ENCODE data around the gene NOP16.

NOP16 gene

DNA sequence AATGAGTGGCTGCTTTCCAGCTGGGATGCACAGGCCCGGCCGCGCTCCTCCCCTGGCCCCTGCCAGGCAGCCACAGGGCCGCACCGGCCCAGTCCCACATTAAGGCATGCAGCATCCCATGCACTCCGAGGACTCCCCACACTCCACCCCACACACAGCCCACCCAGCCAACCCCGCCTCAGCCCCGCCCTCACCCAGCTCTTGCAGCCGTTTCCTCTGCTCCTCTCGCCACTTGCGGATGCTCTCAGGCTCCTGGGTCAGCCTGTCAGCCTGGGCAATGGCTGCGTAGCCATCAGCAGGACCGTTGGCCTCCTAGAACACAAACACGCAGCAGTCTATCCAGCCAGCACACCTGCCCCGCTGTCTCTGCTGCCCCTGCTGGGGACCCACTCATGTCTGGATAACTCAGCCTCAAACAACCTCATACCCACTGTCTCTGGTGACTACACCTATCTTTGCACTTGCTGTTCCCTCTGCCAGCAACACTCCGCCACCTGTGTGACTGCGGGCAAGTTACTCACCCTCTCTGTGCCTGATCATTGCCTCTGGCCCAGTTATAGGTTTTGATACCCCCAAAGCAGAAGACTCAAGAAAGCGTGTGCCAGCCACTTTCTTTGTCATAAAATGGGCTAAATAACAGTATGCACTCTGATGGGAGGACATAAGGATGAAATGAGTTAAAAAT lies 9.5 kb upstream of the NOP16 start:
- no peak for TF ChIP-seq ZBTB7A (IDR thresholded peaks at IDR 0.05; ENCODE audit: low read depth)

DNA sequence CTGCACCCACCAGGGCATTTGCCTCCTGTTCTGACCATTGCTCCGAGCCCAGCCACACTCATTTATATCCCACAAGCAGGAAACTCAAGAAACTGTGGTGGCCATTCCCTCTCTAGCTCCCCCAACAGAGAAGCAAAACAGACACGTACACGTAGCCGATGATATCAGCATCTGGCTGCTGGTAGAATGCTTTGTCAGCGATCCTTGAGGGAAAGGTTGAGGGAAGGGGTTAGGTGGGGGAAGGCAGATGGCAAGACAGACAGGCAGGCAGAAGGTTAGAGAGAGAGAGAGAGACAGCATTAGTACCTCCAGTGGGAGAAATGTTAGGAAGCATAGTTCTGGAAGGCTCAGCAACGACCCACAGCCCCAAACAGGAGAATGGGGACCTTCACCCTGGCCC lies 7.9 kb upstream of the NOP16 start:
- TF ChIP-seq CREB1 (IDR thresholded peaks at IDR 0.05; ENCODE audit: low read depth) (no peak), FOXM1 (IDR thresholded peaks at IDR 0.05; ENCODE audit: borderline replicate concordance, low read depth) (no peak), EP300 (IDR thresholded peaks at IDR 0.05; ENCODE audit: borderline replicate concordance) (no peak), YY1 (IDR thresholded peaks at IDR 0.05; ENCODE audit: low read depth) (no peak), TAF1 (IDR thresholded peaks at IDR 0.05; ENCODE audit: low read depth) (no peak)
- TF ChIP-seq, protein P1, sequence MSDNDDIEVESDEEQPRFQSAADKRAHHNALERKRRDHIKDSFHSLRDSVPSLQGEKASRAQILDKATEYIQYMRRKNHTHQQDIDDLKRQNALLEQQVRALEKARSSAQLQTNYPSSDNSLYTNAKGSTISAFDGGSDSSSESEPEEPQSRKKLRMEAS (IDR thresholded peaks at IDR 0.05) = no peak

DNA sequence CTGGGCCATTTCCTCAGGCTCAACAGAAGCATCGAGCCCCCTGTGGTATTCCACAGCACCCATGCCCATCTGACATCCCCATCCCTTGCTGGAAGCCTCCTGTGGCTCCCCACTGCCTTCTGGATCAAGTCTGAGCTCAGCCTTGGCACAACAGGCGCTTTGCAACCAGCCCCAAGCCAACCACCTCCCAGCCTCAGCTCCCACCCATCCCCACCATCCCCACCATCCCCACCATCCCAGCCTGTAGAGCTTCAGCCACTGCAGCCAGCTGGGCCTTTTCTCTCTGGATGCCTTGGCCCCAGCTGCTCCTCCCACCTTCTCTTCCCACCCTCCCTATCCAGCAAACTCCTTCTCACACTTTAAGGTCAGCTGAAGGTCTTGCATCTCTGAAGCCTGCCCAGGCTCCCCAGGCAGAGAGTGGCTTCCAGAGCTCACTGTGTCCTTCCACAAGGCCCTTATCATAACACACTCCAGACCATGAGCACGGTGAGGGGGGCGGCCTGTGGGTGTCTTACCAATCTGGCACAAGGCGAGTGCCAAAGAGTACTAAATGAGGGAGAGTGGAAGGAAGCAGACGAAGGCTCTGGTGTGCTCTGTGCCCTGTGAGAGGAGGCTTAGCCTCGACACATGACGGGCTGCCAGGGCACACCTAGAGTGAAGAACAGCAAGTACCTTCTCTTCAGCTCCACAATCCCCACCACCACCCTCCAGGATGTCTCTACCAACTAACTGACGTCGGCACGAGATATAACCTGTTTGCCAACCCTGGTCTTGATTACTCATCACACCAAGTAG lies 6.7 kb upstream of the NOP16 start:
- no peak for TF ChIP-seq NFIC (IDR thresholded peaks at IDR 0.05)
- no peak for TF ChIP-seq CREB1 (IDR thresholded peaks at IDR 0.05; ENCODE audit: low read depth)
- TF ChIP-seq EGR1 (IDR thresholded peaks at IDR 0.05) = no peak
- no peak for TF ChIP-seq CEBPB (IDR thresholded peaks at IDR 0.05)
- TF ChIP-seq, protein P2, sequence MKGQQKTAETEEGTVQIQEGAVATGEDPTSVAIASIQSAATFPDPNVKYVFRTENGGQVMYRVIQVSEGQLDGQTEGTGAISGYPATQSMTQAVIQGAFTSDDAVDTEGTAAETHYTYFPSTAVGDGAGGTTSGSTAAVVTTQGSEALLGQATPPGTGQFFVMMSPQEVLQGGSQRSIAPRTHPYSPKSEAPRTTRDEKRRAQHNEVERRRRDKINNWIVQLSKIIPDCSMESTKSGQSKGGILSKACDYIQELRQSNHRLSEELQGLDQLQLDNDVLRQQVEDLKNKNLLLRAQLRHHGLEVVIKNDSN (IDR thresholded peaks at IDR 0.05) = no peak
- no peak for TF ChIP-seq FOXM1 (IDR thresholded peaks at IDR 0.05; ENCODE audit: borderline replicate concordance, low read depth)
- TF ChIP-seq, protein P1 (IDR thresholded peaks at IDR 0.05) = no peak
- TF ChIP-seq, protein P3, sequence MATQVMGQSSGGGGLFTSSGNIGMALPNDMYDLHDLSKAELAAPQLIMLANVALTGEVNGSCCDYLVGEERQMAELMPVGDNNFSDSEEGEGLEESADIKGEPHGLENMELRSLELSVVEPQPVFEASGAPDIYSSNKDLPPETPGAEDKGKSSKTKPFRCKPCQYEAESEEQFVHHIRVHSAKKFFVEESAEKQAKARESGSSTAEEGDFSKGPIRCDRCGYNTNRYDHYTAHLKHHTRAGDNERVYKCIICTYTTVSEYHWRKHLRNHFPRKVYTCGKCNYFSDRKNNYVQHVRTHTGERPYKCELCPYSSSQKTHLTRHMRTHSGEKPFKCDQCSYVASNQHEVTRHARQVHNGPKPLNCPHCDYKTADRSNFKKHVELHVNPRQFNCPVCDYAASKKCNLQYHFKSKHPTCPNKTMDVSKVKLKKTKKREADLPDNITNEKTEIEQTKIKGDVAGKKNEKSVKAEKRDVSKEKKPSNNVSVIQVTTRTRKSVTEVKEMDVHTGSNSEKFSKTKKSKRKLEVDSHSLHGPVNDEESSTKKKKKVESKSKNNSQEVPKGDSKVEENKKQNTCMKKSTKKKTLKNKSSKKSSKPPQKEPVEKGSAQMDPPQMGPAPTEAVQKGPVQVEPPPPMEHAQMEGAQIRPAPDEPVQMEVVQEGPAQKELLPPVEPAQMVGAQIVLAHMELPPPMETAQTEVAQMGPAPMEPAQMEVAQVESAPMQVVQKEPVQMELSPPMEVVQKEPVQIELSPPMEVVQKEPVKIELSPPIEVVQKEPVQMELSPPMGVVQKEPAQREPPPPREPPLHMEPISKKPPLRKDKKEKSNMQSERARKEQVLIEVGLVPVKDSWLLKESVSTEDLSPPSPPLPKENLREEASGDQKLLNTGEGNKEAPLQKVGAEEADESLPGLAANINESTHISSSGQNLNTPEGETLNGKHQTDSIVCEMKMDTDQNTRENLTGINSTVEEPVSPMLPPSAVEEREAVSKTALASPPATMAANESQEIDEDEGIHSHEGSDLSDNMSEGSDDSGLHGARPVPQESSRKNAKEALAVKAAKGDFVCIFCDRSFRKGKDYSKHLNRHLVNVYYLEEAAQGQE (IDR thresholded peaks at IDR 0.05; ENCODE audit: low read depth) = no peak
- TF ChIP-seq TCF12 (IDR thresholded peaks at IDR 0.05; ENCODE audit: low read depth) = no peak

DNA sequence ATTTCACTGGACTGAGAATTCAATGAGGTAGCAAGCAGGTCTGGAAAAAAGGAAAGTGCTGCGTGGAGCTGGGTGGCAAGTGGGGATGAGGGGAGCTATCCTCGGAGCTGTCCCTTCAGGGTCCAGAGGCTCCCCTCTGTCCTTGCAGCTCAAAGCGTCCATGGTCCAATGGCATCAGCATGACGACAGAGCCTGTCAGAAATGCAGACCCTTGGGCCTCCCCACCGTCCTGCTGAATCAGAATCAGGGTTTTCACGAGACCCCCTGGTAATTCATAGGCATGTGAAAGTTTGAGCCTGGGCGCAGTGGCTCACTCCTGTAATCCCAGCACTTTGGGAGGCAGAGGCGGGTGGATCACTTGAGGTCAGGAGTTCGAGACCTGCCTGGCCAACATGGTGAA lies 5.7 kb upstream of the NOP16 start:
- TF ChIP-seq CREB1 (IDR thresholded peaks at IDR 0.05; ENCODE audit: low read depth) (no peak), YY1 (IDR thresholded peaks at IDR 0.05; ENCODE audit: low read depth) (no peak), EP300 (IDR thresholded peaks at IDR 0.05; ENCODE audit: borderline replicate concordance) (no peak), CEBPB (IDR thresholded peaks at IDR 0.05) (no peak)

DNA sequence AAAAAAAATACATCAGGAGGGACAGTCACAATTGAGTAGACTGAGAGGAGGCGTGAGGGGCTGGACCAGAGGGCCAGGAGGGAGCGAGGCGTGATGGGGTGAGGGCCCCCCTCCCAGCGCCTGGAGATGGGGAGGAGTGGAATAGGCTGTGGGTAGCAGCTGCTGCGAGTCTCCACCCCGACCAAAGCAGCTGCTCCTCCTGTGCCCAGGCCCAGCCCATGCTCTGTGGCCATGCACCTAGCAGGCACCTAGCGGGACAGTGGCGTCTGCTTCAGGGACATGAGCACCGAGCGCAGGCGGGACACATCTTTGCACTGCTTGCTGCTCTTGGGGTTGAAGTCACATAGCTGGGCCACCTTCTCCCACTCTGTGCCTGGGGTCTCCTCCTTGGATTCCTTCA lies 4.1 kb upstream of the NOP16 start:
- no peak for TF ChIP-seq NFIC (IDR thresholded peaks at IDR 0.05)
- no peak for TF ChIP-seq EGR1 (IDR thresholded peaks at IDR 0.05)
- no peak for TF ChIP-seq TEAD4 (IDR thresholded peaks at IDR 0.05)
- TF ChIP-seq, protein P3 (IDR thresholded peaks at IDR 0.05; ENCODE audit: low read depth) = no peak
- no peak for TF ChIP-seq FOXM1 (IDR thresholded peaks at IDR 0.05; ENCODE audit: borderline replicate concordance, low read depth)

DNA sequence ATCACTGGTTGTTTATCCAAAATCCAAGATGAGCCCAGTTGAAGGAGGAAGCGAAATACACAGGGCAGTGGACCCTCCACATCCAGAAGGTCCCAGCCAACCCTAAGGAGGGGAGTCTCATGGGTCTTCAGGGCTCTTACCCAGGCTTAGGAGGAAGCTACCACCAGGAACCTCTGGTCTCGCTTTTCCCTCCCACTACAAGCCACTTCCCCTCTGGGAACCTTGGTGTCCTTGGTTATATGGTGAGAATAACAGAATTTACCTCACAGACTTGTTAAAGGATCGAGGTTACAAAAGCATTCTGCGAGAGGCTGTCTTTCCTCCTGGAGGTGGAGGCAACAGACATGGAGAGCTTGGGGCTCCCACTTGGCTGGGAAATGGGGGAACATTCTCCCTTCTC lies 3.6 kb upstream of the NOP16 start:
- no peak for TF ChIP-seq TCF12 (IDR thresholded peaks at IDR 0.05; ENCODE audit: low read depth)
- TF ChIP-seq EGR1 (IDR thresholded peaks at IDR 0.05) = no peak
- no peak for TF ChIP-seq RAD21 (IDR thresholded peaks at IDR 0.05; ENCODE audit: low read depth)
- no peak for TF ChIP-seq CEBPB (IDR thresholded peaks at IDR 0.05)
- TF ChIP-seq, protein P1 (IDR thresholded peaks at IDR 0.05) = no peak
- no peak for TF ChIP-seq FOXM1 (IDR thresholded peaks at IDR 0.05; ENCODE audit: borderline replicate concordance, low read depth)
- TF ChIP-seq TEAD4 (IDR thresholded peaks at IDR 0.05) = no peak
- no peak for TF ChIP-seq YY1 (IDR thresholded peaks at IDR 0.05; ENCODE audit: low read depth)
- TF ChIP-seq ZBTB7A (IDR thresholded peaks at IDR 0.05; ENCODE audit: low read depth) = no peak

DNA sequence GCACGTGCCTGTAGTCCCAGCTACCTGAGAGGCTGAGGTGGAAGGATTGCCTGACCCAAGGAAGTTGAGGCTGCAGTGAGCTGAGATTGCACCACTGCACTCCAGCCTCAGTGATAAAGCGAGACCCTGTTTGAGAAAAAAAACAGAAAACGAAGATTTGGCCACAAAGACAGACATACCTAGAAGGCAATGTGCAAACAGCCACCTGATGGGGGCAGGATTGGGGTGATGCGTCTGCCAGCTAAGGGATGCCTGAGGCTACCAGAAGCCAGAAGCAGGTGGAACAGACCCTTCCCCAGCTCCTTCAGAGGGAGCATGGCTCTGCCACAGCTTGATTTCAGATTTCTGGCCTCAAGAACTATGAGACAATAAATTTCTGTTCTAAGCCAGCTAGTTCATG lies 3.1 kb upstream of the NOP16 start:
- TF ChIP-seq, protein P1 (IDR thresholded peaks at IDR 0.05) = no peak
- TF ChIP-seq ZBTB7A (IDR thresholded peaks at IDR 0.05; ENCODE audit: low read depth) (no peak), EP300 (IDR thresholded peaks at IDR 0.05; ENCODE audit: borderline replicate concordance) (no peak), FOXM1 (IDR thresholded peaks at IDR 0.05; ENCODE audit: borderline replicate concordance, low read depth) (no peak), EGR1 (IDR thresholded peaks at IDR 0.05) (no peak), RAD21 (IDR thresholded peaks at IDR 0.05; ENCODE audit: low read depth) (no peak), TEAD4 (IDR thresholded peaks at IDR 0.05) (no peak), TAF1 (IDR thresholded peaks at IDR 0.05; ENCODE audit: low read depth) (no peak), TCF12 (IDR thresholded peaks at IDR 0.05; ENCODE audit: low read depth) (no peak), CREB1 (IDR thresholded peaks at IDR 0.05; ENCODE audit: low read depth) (no peak), NFIC (IDR thresholded peaks at IDR 0.05) (no peak), YY1 (IDR thresholded peaks at IDR 0.05; ENCODE audit: low read depth) (no peak)
- TF ChIP-seq, protein P3 (IDR thresholded peaks at IDR 0.05; ENCODE audit: low read depth) = no peak
- TF ChIP-seq, protein P2 (IDR thresholded peaks at IDR 0.05) = no peak
